Upper lobe of left lung (tissue), 4 donors: ENCODE results near the gene JOSD1.

Experiments used
- POLR2A ChIP-seq, 4 donors: fragments of 450-650 bp; IDR thresholded peaks; one replicate each; pipeline ENCODE4 v1.5.1; 2016 to 2017; ENCODE audit warnings: antibody characterized with exemption in 4 of 4, mild to moderate bottlenecking in 2 of 4
- TF ChIP-seq, protein P1 (sequence below), 6 experiments: fragments of 450-650 bp in 4 of 6; fragments of 200-600 bp in 2 of 6; sonication (generic) in 2 of 6; IDR thresholded peaks; one replicate each; pipeline ENCODE4 v1.5.1; 2016 to 2019; ENCODE audit warnings: antibody characterized with exemption in 6 of 6

DNA sequence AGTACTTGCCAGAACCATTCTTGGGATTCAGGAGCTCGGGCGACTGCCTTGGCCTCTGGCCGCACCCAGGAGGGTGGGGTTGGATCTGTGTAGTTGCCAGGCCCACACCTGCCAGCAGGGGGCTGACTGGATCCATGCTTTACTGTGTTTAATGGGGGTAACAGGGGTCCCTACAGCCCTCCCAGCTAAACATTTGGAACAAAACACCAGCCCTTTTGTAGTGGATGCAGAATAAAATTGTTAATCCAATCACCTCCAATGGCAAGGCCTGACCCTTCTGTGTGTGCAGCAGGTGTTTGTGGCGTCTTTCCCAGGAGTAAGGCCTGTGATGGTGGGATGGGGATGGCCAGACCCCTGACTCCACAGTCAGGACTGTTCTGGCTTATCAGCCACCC is 32.6 kb upstream of the JOSD1 start:
- TF ChIP-seq, protein P1, sequence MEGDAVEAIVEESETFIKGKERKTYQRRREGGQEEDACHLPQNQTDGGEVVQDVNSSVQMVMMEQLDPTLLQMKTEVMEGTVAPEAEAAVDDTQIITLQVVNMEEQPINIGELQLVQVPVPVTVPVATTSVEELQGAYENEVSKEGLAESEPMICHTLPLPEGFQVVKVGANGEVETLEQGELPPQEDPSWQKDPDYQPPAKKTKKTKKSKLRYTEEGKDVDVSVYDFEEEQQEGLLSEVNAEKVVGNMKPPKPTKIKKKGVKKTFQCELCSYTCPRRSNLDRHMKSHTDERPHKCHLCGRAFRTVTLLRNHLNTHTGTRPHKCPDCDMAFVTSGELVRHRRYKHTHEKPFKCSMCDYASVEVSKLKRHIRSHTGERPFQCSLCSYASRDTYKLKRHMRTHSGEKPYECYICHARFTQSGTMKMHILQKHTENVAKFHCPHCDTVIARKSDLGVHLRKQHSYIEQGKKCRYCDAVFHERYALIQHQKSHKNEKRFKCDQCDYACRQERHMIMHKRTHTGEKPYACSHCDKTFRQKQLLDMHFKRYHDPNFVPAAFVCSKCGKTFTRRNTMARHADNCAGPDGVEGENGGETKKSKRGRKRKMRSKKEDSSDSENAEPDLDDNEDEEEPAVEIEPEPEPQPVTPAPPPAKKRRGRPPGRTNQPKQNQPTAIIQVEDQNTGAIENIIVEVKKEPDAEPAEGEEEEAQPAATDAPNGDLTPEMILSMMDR (IDR thresholded peaks at IDR 0.05) = peak; percentile 62 to 77 (median 73)
- TF ChIP-seq POLR2A (IDR thresholded peaks at IDR 0.05) = no peak
